Right lobe of liver (tissue), 6 donors: ENCODE measurements around the gene FAIM. TPM values are rescaled to one million over a fixed set of nuclear protein-coding genes. Genes with fewer than 3 reads are reported as not detected.
"Not testable (repeated sequence)": the region's sequence is repeated elsewhere in the genome, so short reads cannot be mapped to it uniquely, and the experiment has no call there.

Experiments used
- ATAC-seq, 4 donors: fragments of 200-7000 bp; cut with Tn5 transposase; one replicate each; pipeline ENCODE4 v1.9.1; 2020; ENCODE audit warnings: mild to moderate bottlenecking in 4 of 4, moderate library complexity in 4 of 4
- DNase-seq, 3 donors: peaks; one replicate each; pipeline ENCODE4 v3.0.0-alpha.2; 2020
- H3K27ac ChIP-seq, 3 donors: fragments of 200-600 bp; one replicate each; pipeline ENCODE4 v1.8.0; 2022
- H3K27me3 ChIP-seq, 2 donors: fragments of 200-600 bp; one replicate each; pipeline ENCODE4 v1.8.0; 2022
- H3K36me3 ChIP-seq, 4 donors: fragments of 200-600 bp; sonication (generic) in 1 of 4; one replicate each; pipeline versions ENCODE4 v1.5.1 to v1.8.0; 2017 to 2022; ENCODE audit warnings: control low read depth in 1 of 4
- H3K4me1 ChIP-seq, 4 donors: fragments of 200-600 bp; sonication (generic) in 1 of 4; one replicate each; pipeline versions ENCODE4 v1.5.1 to v1.8.0; 2017 to 2022; ENCODE audit warnings: control low read depth in 1 of 4
- H3K4me3 ChIP-seq, 3 donors: fragments of 200-600 bp; one replicate each; pipeline ENCODE4 v1.8.0; 2022
- H3K9me3 ChIP-seq, 4 donors: fragments of 200-600 bp; sonication (generic) in 1 of 4; one replicate each; pipeline versions ENCODE4 v1.5.1 to v1.8.0; 2017 to 2022; ENCODE audit warnings: control low read depth in 1 of 4
- CTCF ChIP-seq, 4 donors: fragments of 200-600 bp in 3 of 4; fragments of 450-650 bp in 1 of 4; IDR thresholded peaks; one replicate each; pipeline versions ENCODE4 v1.5.1 to v1.8.0; 2016 to 2022; ENCODE audit warnings: antibody characterized with exemption in 4 of 4, mild to moderate bottlenecking in 2 of 4
- POLR2A ChIP-seq: fragments of 450-650 bp; IDR thresholded peaks from one replicate; pipeline ENCODE4 v1.6.1; 2017; ENCODE audit warnings: antibody characterized with exemption, mild to moderate bottlenecking
- WGBS: methylation state at CpG from one replicate; pipeline ENCODE4 v1.1.6; 2018; ENCODE audit warnings: low coverage, low lambda C conversion rate; ENCODE audit not compliant: insufficient coverage; ENCODE audit errors: missing lambda C conversion rate; 5-methylcytosine and 5-hydroxymethylcytosine counted together
- intact Hi-C, 2 donors: fragments of 100-400 bp; cut with DNase I; formaldehyde crosslinking; loops; one replicate each; pipeline versions ENCODE4 v1.11.2 to v1.14.1; 2022
- long read RNA-seq: library from polyadenylated mRNA; unstranded; transcript quantifications from one replicate; pipeline ENCODE4 v2.0.0, GENCODE V29; 2019
- total RNA-seq, 6 experiments: library from RNA; depleted of rRNA in 2 of 6; stranded (reverse); fragments of >200 nt in 2 of 6; fragmentation: NEBNext Ultra II Directional in 3 of 6; extraction: Animal tissue kit (Norgen Biotek cat#: 25700) in 3 of 6; gene quantifications; one replicate each; pipeline versions ENCODE4 v1.1.0 to v1.2.4, GENCODE V29; 2016 to 2023
- donor health status: DM: no; HTN: yes; CAD: no.
- donor health status: DM: no; HTN: no; CAD: no.
- donor health status: DM: no; HTN: no; CAD: no.
- donor health status: DM: no; HTN: yes; CAD: no.
- donor health status: DM: no; HTN: yes; CAD: no.

FAIM gene, protein sequence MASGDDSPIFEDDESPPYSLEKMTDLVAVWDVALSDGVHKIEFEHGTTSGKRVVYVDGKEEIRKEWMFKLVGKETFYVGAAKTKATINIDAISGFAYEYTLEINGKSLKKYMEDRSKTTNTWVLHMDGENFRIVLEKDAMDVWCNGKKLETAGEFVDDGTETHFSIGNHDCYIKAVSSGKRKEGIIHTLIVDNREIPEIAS
- 1 to 10 TPM; 3.3 to 6.1 (median 3.9) TPM for total RNA-seq
- long read RNA-seq, partial matches to known transcripts: 2 of 3 reads
- long read RNA-seq, other reads (novel, unspliced or antisense): 0 of 3 reads

GRCh38 chr3:138608322-138609135 lies at the start of gene FAIM:
Gene FAIM, plus strand, starts transcription at chr3:138608771. Its CDS starts 10,956 bp downstream, at chr3:138619727.
- DNase-seq (peak; percentile 72 to 78 (median 73)), ATAC-seq (peak; percentile 81 to 86 (median 84))
- no peaks in the 10 kb centered on the region for H3K36me3 ChIP-seq
- H3K27ac ChIP-seq: peak within 1 kb of the TSS; percentile 85 to 89 (median 86)
- peak within 1 kb of the TSS; percentile 82 to 85 (median 85) for H3K4me3 ChIP-seq
- H3K9me3 ChIP-seq: no peaks in the 10 kb centered on the region
- intact Hi-C loops: no loop called here
- WGBS: 40% methylated on average over 1 of the region's 68 CpGs
- no peaks in the 10 kb centered on the region for H3K27me3 ChIP-seq
- TF ChIP-seq CTCF (IDR thresholded peaks at IDR 0.05) (no peak), POLR2A (peak; percentile 51)
- peaks cover 0 to 4% (median 2%) of the 10 kb centered on the region in 4 donors for H3K4me1 ChIP-seq

GRCh38 chr3:138559134-138559533 lies 49.4 kb upstream of the FAIM start:
- TF ChIP-seq CTCF (IDR thresholded peaks at IDR 0.05) (no peak), POLR2A (no peak)
- no peak for ATAC-seq
- H3K9me3 ChIP-seq: no peaks in the 10 kb centered on the region
- H3K27ac ChIP-seq: no peak overlapping the region
- no peaks in the 10 kb centered on the region for H3K27me3 ChIP-seq
- no peaks in the 10 kb centered on the region for H3K4me1 ChIP-seq
- H3K36me3 ChIP-seq: peaks cover 0 to 4% (median 0%) of the 10 kb centered on the region in 4 donors
- WGBS: 55% methylated on average over 3 of the region's 4 CpGs
- DNase-seq: no peak
- intact Hi-C loops: no loop called here
- no peak overlapping the region for H3K4me3 ChIP-seq

- TF ChIP-seq CTCF (IDR thresholded peaks at IDR 0.05) (no peak), POLR2A (no peak)
- H3K4me1 ChIP-seq: no peaks in the 10 kb centered on the region
- ATAC-seq (no peak), DNase-seq (no peak)
- intact Hi-C loops: no loop called here
- 90% methylated on average over 3 of the region's 6 CpGs for WGBS
- no peak overlapping the region for H3K27ac ChIP-seq
- no peak overlapping the region for H3K4me3 ChIP-seq
- peaks cover 0 to 4% (median 0%) of the 10 kb centered on the region in 4 donors for H3K36me3 ChIP-seq
- no peaks in the 10 kb centered on the region for H3K27me3 ChIP-seq
- H3K9me3 ChIP-seq: no peaks in the 10 kb centered on the region
These were observed 48.1 kb upstream of the FAIM start for GRCh38 chr3:138560501-138560900.

GRCh38 chr3:138562902-138563301 lies 45.7 kb upstream of the FAIM start:
- H3K9me3 ChIP-seq, ATAC-seq, H3K4me1 ChIP-seq, H3K27ac ChIP-seq, DNase-seq, H3K36me3 ChIP-seq, H3K27me3 ChIP-seq, intact Hi-C loops, H3K4me3 ChIP-seq: not testable (repeated sequence)
- WGBS: 44% methylated on average over 1 of the region's 1 CpG

DNA sequence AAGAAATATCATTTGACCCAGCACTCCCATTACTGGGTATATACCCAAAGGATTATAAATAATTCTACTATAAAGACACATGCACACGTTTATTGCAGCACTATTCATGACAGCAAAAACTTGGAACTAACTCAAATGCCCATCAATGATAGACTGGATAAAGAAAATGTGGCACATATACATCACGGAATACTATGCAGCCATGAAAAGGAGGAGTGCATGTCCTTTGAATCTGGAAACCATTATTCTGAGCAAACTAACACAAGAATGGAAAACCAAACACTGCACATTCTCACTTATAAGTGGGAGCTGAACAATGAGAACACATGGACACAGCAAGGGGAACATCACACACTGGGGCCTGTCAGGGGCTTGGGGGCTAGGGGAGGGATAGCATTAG lies 42.3 kb upstream of the FAIM start:
- H3K27ac ChIP-seq, H3K36me3 ChIP-seq, intact Hi-C loops, H3K27me3 ChIP-seq, H3K9me3 ChIP-seq, H3K4me3 ChIP-seq, ATAC-seq, H3K4me1 ChIP-seq, DNase-seq: not testable (repeated sequence)
- 79% methylated on average over 2 of the region's 2 CpGs for WGBS
